HG03103 (cell line): Measurements from ENCODE around the gene TRIM36.

Experiments used
- ATAC-seq: cut with Tn5 transposase; IDR thresholded peaks from one replicate; pipeline ENCODE4 v1.9.1; 2021; ENCODE audit warnings: low read depth; ENCODE audit not compliant: unreplicated experiment

TRIM36 gene

DNA sequence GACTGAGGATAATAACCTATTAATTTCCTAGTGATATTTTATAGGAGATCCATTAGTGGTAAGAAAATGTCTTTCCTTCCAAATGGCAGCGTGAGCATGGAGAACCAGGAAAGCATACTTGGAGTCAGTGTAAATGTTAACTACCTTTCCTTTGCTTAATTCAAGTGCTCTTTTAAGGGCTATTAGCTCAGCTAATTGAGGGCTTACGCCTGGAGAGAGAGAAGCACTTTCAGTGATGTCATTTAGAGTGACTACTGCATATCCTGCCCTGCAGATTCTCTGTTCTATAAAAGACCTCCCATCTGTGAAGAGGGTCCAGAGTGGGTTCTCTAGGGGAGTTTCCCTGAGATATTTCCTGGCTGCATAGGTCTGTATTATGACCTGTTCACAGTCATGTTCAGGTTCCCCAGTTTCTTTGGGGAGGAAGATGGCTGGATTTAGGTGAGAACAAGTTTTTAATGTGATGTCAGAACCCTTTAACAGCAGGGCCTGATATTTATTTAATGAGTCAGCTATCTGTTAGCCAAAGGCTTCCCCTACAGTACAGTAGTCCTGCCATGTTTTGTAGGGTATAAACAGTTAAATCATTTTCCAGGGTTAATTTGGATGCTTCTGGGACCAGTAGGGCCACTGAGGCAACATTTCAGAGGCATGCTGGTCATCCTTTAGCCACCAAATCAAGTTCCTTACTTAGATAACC lies 89.6 kb downstream of the TRIM36 start:
- ATAC-seq = no peak
